HFF-Myc (cell line): ENCODE data around the gene DDX31.

Experiments used
- DNase-seq: peaks from one replicate; pipeline ENCODE4 v3.0.0-alpha.2; 2011; ENCODE audit warnings: low read depth; ENCODE audit errors: extremely low read depth
- H3K4me3 ChIP-seq: replicated peaks from 2 replicates; pipeline ENCODE4 v1.5.1; 2011; ENCODE audit warnings: low read depth, mild to moderate bottlenecking, control low read depth, low read length
- CTCF ChIP-seq: IDR thresholded peaks from 2 replicates; pipeline ENCODE4 v1.5.1; 2012; ENCODE audit warnings: mild to moderate bottlenecking, low read depth, low read length, control low read depth; ENCODE audit errors: missing control alignments

The DDX31 gene

GRCh38 chr9:132606066-132606465, 63.7 kb downstream of the DDX31 start:
- no peak for TF ChIP-seq CTCF
- H3K4me3 ChIP-seq, result no peak overlapping the region
- DNase-seq, result no peak

- DNase-seq, result no peak
- TF ChIP-seq CTCF, result no peak
- H3K4me3 ChIP-seq, result no peak overlapping the region
Observed at GRCh38 chr9:132605387-132605786, 64.4 kb downstream of the DDX31 start.

GRCh38 chr9:132602207-132602606, 67.6 kb downstream of the DDX31 start:
- no peak overlapping the region for H3K4me3 ChIP-seq
- no peak for TF ChIP-seq CTCF
- DNase-seq, result no peak

GRCh38 chr9:132600326-132600984, 69.3 kb downstream of the DDX31 start:
- H3K4me3 ChIP-seq, result no peak overlapping the region
- TF ChIP-seq CTCF, result no peak
- DNase-seq, result no peak

- H3K4me3 ChIP-seq, result no peak overlapping the region
- no peak for DNase-seq
- TF ChIP-seq CTCF, result no peak
Observed at GRCh38 chr9:132597073-132597775, 72.6 kb downstream of the DDX31 start.

GRCh38 chr9:132596200-132596599, 73.6 kb downstream of the DDX31 start:
- TF ChIP-seq CTCF, result no peak
- H3K4me3 ChIP-seq, result no peak overlapping the region
- DNase-seq, result no peak

GRCh38 chr9:132595319-132595718, 74.5 kb downstream of the DDX31 start:
- TF ChIP-seq CTCF, result no peak
- DNase-seq, result no peak
- H3K4me3 ChIP-seq, result no peak overlapping the region
